Measurements from ENCODE around the gene CER1.
A peak's percentile ranks its signal among the peaks of the same experiment; 100 is the strongest.
"Not testable (repeated sequence)": the region's sequence is repeated elsewhere in the genome, so short reads cannot be mapped to it uniquely, and the experiment has no call there.

The CER1 gene

GRCh38 chr9:14719231-14719923 is 3.2 kb downstream of the CER1 start:
- DNase-seq (ENCODE audit: low read depth in 3 of 3, low spot score in 1 of 3): no peak

GRCh38 chr9:14715102-14715501 is 7.4 kb downstream of the CER1 start:
- no peak for DNase-seq (ENCODE audit: low read depth in 3 of 3, low spot score in 1 of 3)

- DNase-seq (ENCODE audit: low read depth in 3 of 3, low spot score in 1 of 3): no peak
These were observed 9.3 kb downstream of the CER1 start for GRCh38 chr9:14713187-14713767.

- DNase-seq (ENCODE audit: low read depth in 3 of 3, low spot score in 1 of 3): no peak
These were observed 11.7 kb downstream of the CER1 start for GRCh38 chr9:14710804-14711203.

DNA sequence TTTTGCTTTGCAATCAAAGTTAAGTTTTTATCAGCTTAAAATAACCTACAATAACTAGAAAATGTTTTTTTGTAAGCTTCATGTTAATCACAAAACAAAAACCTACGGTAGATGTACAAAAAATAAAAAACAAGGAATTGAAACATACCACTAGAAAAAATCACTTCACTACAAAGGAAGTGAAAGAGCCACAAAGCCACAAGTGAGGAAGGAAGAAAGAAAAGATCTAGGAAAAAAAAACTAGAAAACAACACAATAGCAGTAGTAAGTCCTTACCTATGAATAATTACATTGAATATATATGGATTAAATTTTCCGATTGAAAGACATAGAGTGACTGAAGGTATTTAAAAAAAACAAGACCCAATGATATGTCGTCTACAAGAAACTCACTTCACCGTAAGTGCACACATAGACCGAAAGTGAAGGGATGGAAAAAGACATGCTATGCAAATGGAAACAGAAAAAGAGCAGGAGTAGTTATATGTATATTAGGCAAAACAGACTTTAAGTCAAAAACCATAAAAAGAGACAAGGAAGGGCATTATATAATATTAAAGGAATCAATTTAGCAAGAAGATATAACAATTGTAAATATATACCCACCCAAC is 15.9 kb downstream of the CER1 start:
- DNase-seq (ENCODE audit: low read depth in 3 of 3, low spot score in 1 of 3): no peak

- DNase-seq (ENCODE audit: low read depth in 3 of 3, low spot score in 1 of 3): no peak
These were observed 17.5 kb downstream of the CER1 start for GRCh38 chr9:14705079-14705478.

GRCh38 chr9:14704281-14704680 is 18.3 kb downstream of the CER1 start:
- DNase-seq (ENCODE audit: low read depth in 3 of 3, low spot score in 1 of 3): no peak

DNA sequence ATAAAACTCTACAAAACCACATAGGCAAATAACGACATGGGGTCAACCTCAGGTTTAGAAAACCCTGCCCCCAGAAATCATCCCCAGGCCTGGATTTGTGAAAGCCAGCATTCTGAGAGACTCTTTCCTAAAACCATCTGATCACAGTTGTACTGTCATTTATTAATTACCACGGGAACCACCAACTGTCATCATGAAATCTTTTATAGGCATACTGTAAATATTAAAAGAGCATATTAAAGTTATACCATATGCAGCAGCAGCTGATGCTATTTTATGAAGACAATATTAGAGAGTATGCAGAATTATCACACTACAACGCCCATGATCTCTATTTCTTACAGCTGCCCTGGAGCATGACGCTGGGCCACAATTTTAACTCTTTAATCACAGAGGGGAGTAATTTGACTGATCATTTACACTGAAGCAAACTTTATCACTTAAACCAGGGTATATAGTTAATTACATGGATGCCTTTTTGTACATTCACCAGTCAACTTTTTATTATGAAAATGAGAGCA is 20.3 kb downstream of the CER1 start:
- DNase-seq (ENCODE audit: low read depth in 3 of 3, low spot score in 1 of 3): no peak

GRCh38 chr9:14693251-14693861 is 29.2 kb downstream of the CER1 start, which contains the start of gene ZDHHC21:
ZDHHC21 (minus strand) TSS chr9:14693432; CDS start chr9:14674340, 19,092 bp downstream.
- peak in 2 of 3 donors; percentile 12 to 47 for DNase-seq (ENCODE audit: low read depth in 3 of 3, low spot score in 1 of 3)

GRCh38 chr9:14692470-14693250 is 29.9 kb downstream of the CER1 start:
- no peak for DNase-seq (ENCODE audit: low read depth in 3 of 3, low spot score in 1 of 3)

DNA sequence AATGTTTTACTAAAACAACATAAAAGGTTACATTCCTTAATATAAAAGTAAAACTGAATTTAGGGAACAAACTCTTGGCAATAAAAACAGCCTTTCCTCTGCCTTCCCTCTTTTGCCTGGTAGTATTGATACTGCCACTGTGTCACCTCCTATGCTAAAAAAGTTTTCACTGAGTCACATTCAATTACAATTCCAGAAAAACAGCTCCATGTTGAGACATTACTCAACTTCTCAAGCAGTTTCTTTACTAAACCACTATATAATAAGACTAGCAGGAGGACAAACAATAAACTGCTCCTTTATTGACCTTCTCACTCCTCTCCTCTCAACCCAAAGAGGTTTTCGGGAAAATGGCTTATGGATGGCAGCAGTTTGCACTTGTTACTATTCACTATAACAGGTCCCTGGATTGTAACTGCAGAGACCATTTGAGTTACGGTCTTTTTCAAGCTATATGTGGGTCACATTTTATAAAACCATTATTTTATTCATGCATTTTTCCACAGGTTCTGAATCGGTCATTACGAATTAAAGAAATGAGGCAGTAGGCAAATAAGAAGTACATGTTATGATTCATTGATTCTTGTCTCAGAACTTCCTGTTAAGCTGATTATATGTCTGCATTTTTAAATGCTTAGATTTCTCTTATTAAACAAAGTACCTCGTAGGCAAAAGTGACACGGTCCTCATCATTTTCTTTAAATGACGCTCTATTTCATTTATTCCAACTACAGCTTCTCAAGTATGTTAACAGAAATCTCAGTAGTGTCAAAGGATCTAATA is 31.4 kb downstream of the CER1 start:
- DNase-seq (ENCODE audit: low read depth in 3 of 3, low spot score in 1 of 3): no peak

GRCh38 chr9:14687042-14687719 is 35.4 kb downstream of the CER1 start:
- no peak for DNase-seq (ENCODE audit: low read depth in 3 of 3, low spot score in 1 of 3)

GRCh38 chr9:14686168-14686567 is 36.4 kb downstream of the CER1 start:
- DNase-seq (ENCODE audit: low read depth in 3 of 3, low spot score in 1 of 3): no peak

- DNase-seq (ENCODE audit: low read depth in 3 of 3, low spot score in 1 of 3): not testable (repeated sequence)
These were observed 39.9 kb downstream of the CER1 start for GRCh38 chr9:14682616-14683015.

DNA sequence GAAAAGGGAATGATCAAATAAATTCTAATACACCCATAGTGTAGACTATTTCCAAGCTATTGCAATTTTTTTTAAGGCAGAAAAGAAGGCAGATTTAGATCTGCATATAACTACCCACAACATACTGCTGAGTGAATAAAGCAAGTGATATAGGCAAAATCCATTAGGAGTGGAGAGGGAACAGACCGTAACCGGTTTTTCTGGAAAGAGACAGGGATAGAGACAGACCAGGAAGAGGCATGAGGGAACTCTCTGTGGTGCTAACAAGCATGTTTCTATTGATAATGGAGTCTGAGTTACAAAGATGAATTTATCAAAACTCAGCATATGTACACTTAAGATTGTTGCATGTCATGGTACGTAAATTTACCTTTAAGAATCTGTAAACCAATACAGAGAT is 43.8 kb downstream of the CER1 start:
- DNase-seq (ENCODE audit: low read depth in 3 of 3, low spot score in 1 of 3): no peak

GRCh38 chr9:14677872-14678271 is 44.7 kb downstream of the CER1 start:
- no peak for DNase-seq (ENCODE audit: low read depth in 3 of 3, low spot score in 1 of 3)

DNA sequence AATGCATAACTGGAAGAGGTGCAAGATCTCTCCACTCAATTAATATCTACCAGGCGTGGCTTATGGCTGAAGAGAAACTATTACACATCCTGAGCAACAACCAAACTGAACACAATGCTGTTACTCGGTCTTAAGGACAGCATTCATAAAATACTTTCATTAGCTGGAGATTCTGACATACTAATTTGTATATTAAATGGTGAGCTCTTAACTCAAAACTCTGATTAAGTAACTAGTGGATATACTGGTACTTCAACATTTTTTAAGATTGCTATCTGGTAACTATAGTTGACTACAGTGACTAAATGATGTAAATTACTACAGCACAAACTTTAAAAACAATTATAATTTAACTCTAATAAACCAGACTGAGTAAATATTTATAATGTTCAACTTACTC is 45.1 kb downstream of the CER1 start:
- DNase-seq (ENCODE audit: low read depth in 3 of 3, low spot score in 1 of 3): no peak

GRCh38 chr9:14674630-14675029 is 47.9 kb downstream of the CER1 start:
- no peak for DNase-seq (ENCODE audit: low read depth in 3 of 3, low spot score in 1 of 3)

GRCh38 chr9:14671377-14671776 is 51.2 kb downstream of the CER1 start:
- no peak for DNase-seq (ENCODE audit: low read depth in 3 of 3, low spot score in 1 of 3)

GRCh38 chr9:14670718-14671117 is 51.8 kb downstream of the CER1 start:
- no peak for DNase-seq (ENCODE audit: low read depth in 3 of 3, low spot score in 1 of 3)

All from stimulated activated CD4-positive, alpha-beta T cell treated with anti-CD3 and anti-CD28 coated beads, TNF-alpha, amount 100 ng/mL, for 1 hour (primary cell).